HFFc6 (cell line): ENCODE results near the gene SVOPL. TPM values are rescaled to one million over a fixed set of nuclear protein-coding genes. Genes with fewer than 3 reads are reported as not detected.
"Not testable (repeated sequence)": the region's sequence is repeated elsewhere in the genome, so short reads cannot be mapped to it uniquely, and the experiment has no call there.

Experiments
- DNase-seq: peaks from one replicate; pipeline ENCODE4 v3.0.0-alpha.2; 2018
- H3K27ac Mint-ChIP-seq: 2 replicates; pipeline ENCODE4 v1.8.0; 2020; ENCODE audit warnings: mild to moderate bottlenecking, mixed read lengths
- H3K27me3 Mint-ChIP-seq: 2 replicates; pipeline ENCODE4 v1.8.0; 2021; ENCODE audit warnings: mild to moderate bottlenecking, moderate library complexity, mixed read lengths; ENCODE audit not compliant: insufficient read depth
- H3K36me3 Mint-ChIP-seq: 2 replicates; pipeline ENCODE4 v1.8.0; 2021; ENCODE audit warnings: low read depth, mixed read lengths
- H3K4me1 Mint-ChIP-seq: 2 replicates; pipeline ENCODE4 v1.8.0; 2020; ENCODE audit warnings: low read depth, mixed read lengths
- H3K4me3 Mint-ChIP-seq: 2 replicates; pipeline ENCODE4 v1.8.0; 2020; ENCODE audit warnings: mild to moderate bottlenecking, moderate library complexity, mixed read lengths
- H3K9me3 Mint-ChIP-seq: 2 replicates; pipeline ENCODE4 v1.8.0; 2020; ENCODE audit warnings: mild to moderate bottlenecking, mixed read lengths
- total RNA-seq, 6 experiments: library from RNA; stranded (reverse); fragmentation: NEBNext Ultra II Directional; extraction: Animal tissue kit (Norgen Biotek cat#: 25700); gene quantifications; 2 replicates in 1 of 6; 3 replicates in 5 of 6; pipeline ENCODE4 v1.2.3, GENCODE V29; 2021
- TF ChIP-seq, protein P1 (sequence below): fragments of 200-600 bp; sonication (generic); IDR thresholded peaks from 2 replicates; pipeline ENCODE4 v1.5.0; 2021; ENCODE audit warnings: antibody characterized with exemption, mild to moderate bottlenecking

SVOPL gene
- total RNA-seq, 6 experiments from 2014 or later = not detected

DNA sequence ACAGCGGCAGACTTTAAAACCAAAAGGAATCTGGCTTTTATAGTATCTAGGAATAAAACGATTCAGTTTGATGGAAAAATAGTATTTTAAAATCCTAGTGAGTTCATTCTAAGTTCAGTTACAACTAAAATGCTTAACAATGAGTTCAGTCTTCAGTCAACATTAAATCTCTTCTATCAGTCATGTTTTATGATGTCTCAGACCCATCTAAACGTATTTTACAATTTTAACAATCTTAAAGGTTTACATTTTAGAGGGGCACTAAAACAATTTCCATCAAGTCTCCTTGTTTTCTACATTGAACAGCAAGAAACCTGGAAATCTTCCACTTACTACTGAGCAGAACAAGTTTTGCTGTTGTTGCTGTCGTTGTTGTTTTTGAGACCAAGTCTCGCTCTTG, 10.0 kb downstream of the SVOPL start:
- H3K4me1 Mint-ChIP-seq = no peaks in the 10 kb centered on the region
- no peaks in the 10 kb centered on the region for H3K36me3 Mint-ChIP-seq
- no peaks in the 10 kb centered on the region; the same call in none of the 2 replicates for H3K27me3 Mint-ChIP-seq
- H3K4me3 Mint-ChIP-seq = no peak overlapping the region
- DNase-seq = no peak
- TF ChIP-seq, protein P1, sequence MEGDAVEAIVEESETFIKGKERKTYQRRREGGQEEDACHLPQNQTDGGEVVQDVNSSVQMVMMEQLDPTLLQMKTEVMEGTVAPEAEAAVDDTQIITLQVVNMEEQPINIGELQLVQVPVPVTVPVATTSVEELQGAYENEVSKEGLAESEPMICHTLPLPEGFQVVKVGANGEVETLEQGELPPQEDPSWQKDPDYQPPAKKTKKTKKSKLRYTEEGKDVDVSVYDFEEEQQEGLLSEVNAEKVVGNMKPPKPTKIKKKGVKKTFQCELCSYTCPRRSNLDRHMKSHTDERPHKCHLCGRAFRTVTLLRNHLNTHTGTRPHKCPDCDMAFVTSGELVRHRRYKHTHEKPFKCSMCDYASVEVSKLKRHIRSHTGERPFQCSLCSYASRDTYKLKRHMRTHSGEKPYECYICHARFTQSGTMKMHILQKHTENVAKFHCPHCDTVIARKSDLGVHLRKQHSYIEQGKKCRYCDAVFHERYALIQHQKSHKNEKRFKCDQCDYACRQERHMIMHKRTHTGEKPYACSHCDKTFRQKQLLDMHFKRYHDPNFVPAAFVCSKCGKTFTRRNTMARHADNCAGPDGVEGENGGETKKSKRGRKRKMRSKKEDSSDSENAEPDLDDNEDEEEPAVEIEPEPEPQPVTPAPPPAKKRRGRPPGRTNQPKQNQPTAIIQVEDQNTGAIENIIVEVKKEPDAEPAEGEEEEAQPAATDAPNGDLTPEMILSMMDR = no peak
- H3K9me3 Mint-ChIP-seq = peaks cover 3% of the 10 kb centered on the region; the same call in 1 of the 2 replicates
- H3K27ac Mint-ChIP-seq = no peak overlapping the region

- TF ChIP-seq, protein P1 = no peak
- DNase-seq = no peak
- Mint-ChIP-seq H3K4me3 (no peak overlapping the region), H3K27me3 (no peaks in the 10 kb centered on the region; the same call in none of the 2 replicates), H3K27ac (no peak overlapping the region), H3K9me3 (peaks cover 3% of the 10 kb centered on the region; the same call in 1 of the 2 replicates), H3K4me1 (no peaks in the 10 kb centered on the region), H3K36me3 (no peaks in the 10 kb centered on the region)
Observed at GRCh38 chr7:138690495-138690894, 10.7 kb downstream of the SVOPL start.

DNA sequence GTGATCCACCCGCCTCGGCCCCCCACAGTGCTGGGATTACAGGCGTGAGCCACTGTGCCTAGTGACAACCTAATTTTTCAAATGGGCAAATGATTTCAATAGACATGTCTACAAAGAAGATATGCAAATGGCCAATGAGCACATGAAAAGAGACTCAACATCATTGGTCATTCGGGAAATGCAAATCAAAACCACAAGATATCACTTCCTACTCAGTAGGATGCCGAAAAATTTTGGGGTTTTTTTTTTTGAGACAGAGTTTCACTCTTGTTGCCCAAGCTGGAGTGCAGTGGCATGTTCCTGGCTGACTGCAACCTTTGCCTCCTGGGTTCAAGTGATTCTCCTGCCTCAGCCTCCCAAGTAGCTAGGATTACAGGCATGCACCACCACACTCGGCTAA, 13.1 kb downstream of the SVOPL start:
- H3K4me1 Mint-ChIP-seq, DNase-seq, H3K27ac Mint-ChIP-seq, H3K9me3 Mint-ChIP-seq, H3K27me3 Mint-ChIP-seq, H3K4me3 Mint-ChIP-seq, H3K36me3 Mint-ChIP-seq: not testable (repeated sequence)

- peaks cover 2% of the 10 kb centered on the region for H3K27me3 Mint-ChIP-seq
- no peak overlapping the region for H3K27ac Mint-ChIP-seq
- H3K4me3 Mint-ChIP-seq = no peak overlapping the region
- H3K4me1 Mint-ChIP-seq = no peaks in the 10 kb centered on the region
- peaks cover 3% of the 10 kb centered on the region; the same call in 1 of the 2 replicates for H3K9me3 Mint-ChIP-seq
- TF ChIP-seq, protein P1 = no peak
- DNase-seq = no peak
- no peaks in the 10 kb centered on the region for H3K36me3 Mint-ChIP-seq
Observed at GRCh38 chr7:138684340-138684739, 16.8 kb downstream of the SVOPL start.

DNA sequence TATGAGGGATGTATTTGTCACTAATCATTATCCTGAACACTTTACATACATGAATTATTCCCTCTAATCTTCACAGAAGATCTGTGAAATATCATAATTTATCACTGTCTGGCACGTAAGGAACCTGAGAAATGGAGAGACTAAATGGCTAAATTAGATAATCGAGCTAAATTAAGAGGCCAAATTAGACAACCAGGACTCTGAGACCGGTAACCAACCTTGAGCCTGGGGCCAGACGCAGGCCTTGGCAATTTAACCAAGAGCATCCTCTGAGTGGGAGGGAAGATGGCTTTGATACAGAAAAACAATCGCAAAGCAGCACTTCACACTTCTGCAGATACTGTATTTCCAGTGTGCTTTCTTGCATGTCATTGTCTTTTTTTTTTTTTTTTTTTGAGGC, 21.4 kb downstream of the SVOPL start:
- Mint-ChIP-seq H3K9me3 (no peaks in the 10 kb centered on the region), H3K27me3 (peaks cover 10% of the 10 kb centered on the region), H3K4me1 (no peaks in the 10 kb centered on the region), H3K4me3 (no peak overlapping the region), H3K36me3 (no peaks in the 10 kb centered on the region), H3K27ac (no peak overlapping the region)
- DNase-seq = no peak
- TF ChIP-seq, protein P1 = no peak

- Mint-ChIP-seq H3K27ac (no peak overlapping the region), H3K36me3 (no peaks in the 10 kb centered on the region), H3K9me3 (no peaks in the 10 kb centered on the region), H3K27me3 (no peaks in the 10 kb centered on the region; the same call in 1 of the 2 replicates), H3K4me1 (no peaks in the 10 kb centered on the region), H3K4me3 (no peak overlapping the region)
- DNase-seq = no peak
- TF ChIP-seq, protein P1 = no peak
Observed at GRCh38 chr7:138670594-138670993, 30.6 kb downstream of the SVOPL start.
